Sigmoid colon (tissue), 4 donors: Measurements from ENCODE around the gene SLC16A1.

Experiments used
- CTCF ChIP-seq, 4 experiments: fragments of 450-650 bp in 3 of 4; fragments of 200-600 bp in 1 of 4; IDR thresholded peaks; one replicate each; pipeline ENCODE4 v1.5.1; 2016 to 2019; ENCODE audit warnings: antibody characterized with exemption in 4 of 4, mild to moderate bottlenecking in 3 of 4, moderate library complexity in 2 of 4
- EP300 ChIP-seq, 4 donors: sonication (generic); formaldehyde crosslinking; IDR thresholded peaks; one replicate each; pipeline ENCODE4 v1.6.1; 2017; ENCODE audit warnings: antibody characterized with exemption in 4 of 4
- POLR2A ChIP-seq, 2 donors: fragments of 450-650 bp; IDR thresholded peaks; one replicate each; pipeline ENCODE4 v1.6.1; 2016; ENCODE audit warnings: antibody characterized with exemption in 2 of 2, mild to moderate bottlenecking in 2 of 2, moderate library complexity in 2 of 2
- POLR2AphosphoS5 ChIP-seq, 4 donors: sonication (generic); formaldehyde crosslinking; IDR thresholded peaks; one replicate each; pipeline ENCODE4 v1.6.1; 2017; ENCODE audit warnings: antibody characterized with exemption in 4 of 4

- TF ChIP-seq POLR2AphosphoS5 (IDR thresholded peaks at IDR 0.05) (no peak), CTCF (IDR thresholded peaks at IDR 0.05) (no peak), POLR2A (IDR thresholded peaks at IDR 0.05) (no peak), EP300 (IDR thresholded peaks at IDR 0.05) (no peak)
These were observed 89.0 kb downstream of the SLC16A1 start for GRCh38 chr1:112866981-112867380.
